Measurements from ENCODE around the gene KIAA0040.

KIAA0040 gene

DNA sequence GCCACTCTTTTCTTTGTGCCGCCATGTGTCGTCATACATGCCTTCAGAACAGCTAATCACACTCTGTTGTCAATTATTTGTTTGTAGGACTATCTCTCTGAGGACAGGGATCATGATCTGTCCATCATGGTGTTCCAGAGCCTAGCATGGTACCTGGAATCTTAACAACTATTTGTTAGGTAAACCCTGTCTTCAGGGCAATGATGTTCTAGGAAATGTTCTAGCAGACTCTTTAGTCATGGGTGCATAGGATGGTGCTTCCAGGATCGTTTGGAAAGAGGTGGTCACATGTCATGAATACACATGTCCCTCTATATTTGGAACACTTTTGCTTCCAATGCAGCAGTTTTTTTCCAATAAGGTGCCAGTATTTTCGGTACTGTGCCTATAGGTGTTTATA lies 18.2 kb upstream of the KIAA0040 start:
- Mint-ChIP-seq H3K27ac (peak overlapping the region; percentile 19), H3K4me3 (no peak overlapping the region), H3K9me3 (peaks cover 6% of the 10 kb centered on the region), H3K36me3 (ENCODE audit: low read depth) (no peaks in the 10 kb centered on the region), H3K4me1 (peaks cover 54% of the 10 kb centered on the region), H3K27me3 (no peaks in the 10 kb centered on the region)
- ATAC-seq (no peak), DNase-seq (no peak)

DNA sequence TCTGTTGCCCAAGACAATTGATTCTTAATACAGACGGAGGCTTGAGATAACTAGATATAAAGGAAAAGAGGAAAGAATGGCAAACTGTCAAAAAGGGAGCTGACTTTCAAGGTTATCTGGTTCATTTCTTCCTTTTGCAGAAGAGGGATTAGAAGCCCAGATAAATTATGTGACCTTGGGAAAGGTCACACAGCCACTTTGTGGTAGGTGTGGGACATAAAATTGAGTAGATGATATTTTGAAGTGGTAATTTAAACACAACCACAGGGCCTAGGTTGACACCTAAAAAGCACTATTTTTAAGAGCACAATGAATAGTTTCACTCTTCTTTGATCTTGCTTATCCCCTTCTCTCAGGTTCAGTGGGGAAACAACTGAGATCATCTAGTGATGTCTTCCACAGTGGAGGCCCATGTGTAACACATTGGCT lies 16.9 kb upstream of the KIAA0040 start:
- peak overlapping the region; percentile 79 for H3K27ac Mint-ChIP-seq
- peaks cover 6% of the 10 kb centered on the region for H3K9me3 Mint-ChIP-seq
- peak; percentile 96 for ATAC-seq
- H3K4me3 Mint-ChIP-seq, result peak overlapping the region; percentile 72
- H3K4me1 Mint-ChIP-seq, result peaks cover 58% of the 10 kb centered on the region
- no peaks in the 10 kb centered on the region for H3K36me3 Mint-ChIP-seq (ENCODE audit: low read depth)
- no peak for DNase-seq
- no peaks in the 10 kb centered on the region for H3K27me3 Mint-ChIP-seq

DNA sequence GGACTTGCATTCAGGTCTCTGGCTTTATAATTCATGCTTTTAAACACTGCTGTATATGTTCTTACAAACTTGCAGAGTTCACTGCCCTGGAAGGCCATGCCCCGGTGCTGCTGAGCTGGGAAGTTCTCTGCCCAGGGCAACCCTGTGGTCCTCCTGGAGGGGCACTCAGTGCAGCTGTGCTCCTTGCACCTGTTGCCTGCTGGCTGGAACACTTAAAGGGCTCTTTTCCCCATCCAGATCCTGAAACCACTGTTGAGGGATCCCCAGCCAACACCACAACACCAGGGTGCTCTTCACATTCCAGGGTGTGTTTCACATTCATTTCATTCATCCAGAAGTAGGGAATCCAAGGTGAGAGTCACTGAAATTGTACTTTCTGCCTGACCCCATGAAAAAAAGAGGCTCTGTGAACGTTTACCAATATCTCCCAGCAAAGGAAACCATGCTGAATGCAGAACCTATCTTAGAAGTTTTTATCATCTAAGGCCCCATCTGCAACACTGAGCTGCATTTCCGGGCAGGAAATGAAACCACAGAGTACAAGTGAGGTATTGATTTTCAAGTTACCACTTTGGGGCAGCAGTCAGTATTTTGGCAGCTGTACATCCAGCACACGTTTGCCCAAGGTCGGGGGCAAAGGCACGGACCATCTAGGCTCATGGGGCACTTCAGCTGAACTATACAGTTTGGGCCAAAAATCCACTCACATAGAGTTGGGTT lies 16.4 kb upstream of the KIAA0040 start:
- H3K36me3 Mint-ChIP-seq (ENCODE audit: low read depth), result no peaks in the 10 kb centered on the region
- ATAC-seq (peak; percentile 69), DNase-seq (peak; percentile 27)
- peaks cover 63% of the 10 kb centered on the region for H3K4me1 Mint-ChIP-seq
- H3K9me3 Mint-ChIP-seq, result peaks cover 6% of the 10 kb centered on the region
- H3K4me3 Mint-ChIP-seq, result peak overlapping the region; percentile 72
- H3K27me3 Mint-ChIP-seq, result no peaks in the 10 kb centered on the region
- peak overlapping the region; percentile 79 for H3K27ac Mint-ChIP-seq

DNA sequence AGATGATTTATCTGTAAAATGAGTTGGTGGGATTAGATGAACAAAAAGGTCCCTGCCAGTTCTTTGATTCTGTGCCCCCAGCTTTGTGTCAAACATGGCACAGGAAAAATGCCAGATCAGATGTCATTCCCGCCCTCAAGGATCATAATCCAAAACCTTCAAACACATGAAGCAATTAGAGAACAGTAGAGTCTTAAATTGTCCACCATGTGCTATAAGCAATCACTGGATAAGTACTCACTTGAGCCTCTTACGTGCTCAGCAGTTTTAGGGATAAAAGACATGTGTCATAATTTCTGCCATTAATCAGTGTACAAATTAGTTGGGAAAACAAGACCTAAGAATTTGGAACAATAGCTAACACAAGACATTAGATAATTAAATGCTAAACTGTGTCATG lies 15.4 kb upstream of the KIAA0040 start:
- H3K36me3 Mint-ChIP-seq (ENCODE audit: low read depth), result no peaks in the 10 kb centered on the region
- H3K4me1 Mint-ChIP-seq, result peaks cover 62% of the 10 kb centered on the region

DNA sequence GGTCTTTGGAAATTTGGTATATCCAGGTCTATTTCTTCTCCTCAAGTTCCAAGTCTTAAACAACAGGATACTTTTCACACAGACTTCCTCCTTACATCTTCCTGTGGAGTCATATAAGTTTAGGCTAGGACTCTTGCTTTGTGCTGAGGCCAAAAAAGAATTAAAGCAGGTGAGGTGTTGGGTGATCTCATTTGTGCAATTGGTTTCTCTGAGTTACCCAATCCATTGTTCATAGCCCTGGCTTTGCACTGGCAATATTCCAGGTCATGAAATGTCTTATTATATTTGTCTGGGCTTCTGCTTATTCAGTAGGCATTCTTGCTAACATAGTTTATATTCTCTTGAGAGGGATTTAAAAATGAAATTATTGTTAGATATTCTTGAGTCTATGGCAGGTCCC lies 14.1 kb upstream of the KIAA0040 start:
- H3K9me3 Mint-ChIP-seq, result no peaks in the 10 kb centered on the region
- ATAC-seq (no peak), DNase-seq (no peak)
- H3K4me3 Mint-ChIP-seq, result no peak overlapping the region
- no peaks in the 10 kb centered on the region for H3K27me3 Mint-ChIP-seq
- H3K27ac Mint-ChIP-seq, result no peak overlapping the region
- H3K36me3 Mint-ChIP-seq (ENCODE audit: low read depth), result no peaks in the 10 kb centered on the region
- peaks cover 54% of the 10 kb centered on the region for H3K4me1 Mint-ChIP-seq

More for the DNA sequence above, 15.4 kb upstream of the KIAA0040 start:
- no peak for DNase-seq
- no peak for ATAC-seq
- Mint-ChIP-seq H3K27me3 (no peaks in the 10 kb centered on the region), H3K4me3 (no peak overlapping the region), H3K27ac (no peak overlapping the region), H3K9me3 (no peaks in the 10 kb centered on the region)

DNA sequence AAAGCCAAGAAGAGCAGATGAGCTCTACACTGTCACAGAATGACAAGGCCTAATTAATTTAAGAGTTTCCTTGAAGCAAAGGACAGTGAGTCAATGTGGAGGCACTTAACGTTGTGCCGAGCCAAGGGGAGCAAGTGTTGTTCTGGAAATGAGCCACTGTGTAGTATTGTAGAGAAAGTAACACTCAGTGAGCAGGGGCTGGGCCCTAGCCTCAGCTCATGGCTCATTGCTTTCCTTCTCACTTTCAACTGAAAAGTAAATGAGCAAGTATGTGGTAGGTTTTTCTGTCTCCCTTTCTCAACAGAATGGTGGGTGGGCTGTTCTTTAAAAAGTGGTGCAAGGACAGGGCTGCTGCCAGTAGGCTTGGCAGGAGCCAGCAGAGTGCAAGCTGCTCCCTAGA lies 11.8 kb upstream of the KIAA0040 start:
- Mint-ChIP-seq H3K9me3 (no peaks in the 10 kb centered on the region), H3K27me3 (no peaks in the 10 kb centered on the region), H3K4me3 (no peak overlapping the region), H3K4me1 (peaks cover 31% of the 10 kb centered on the region), H3K27ac (no peak overlapping the region), H3K36me3 (ENCODE audit: low read depth) (no peaks in the 10 kb centered on the region)
- DNase-seq, result no peak
- peak; percentile 78 for ATAC-seq

DNA sequence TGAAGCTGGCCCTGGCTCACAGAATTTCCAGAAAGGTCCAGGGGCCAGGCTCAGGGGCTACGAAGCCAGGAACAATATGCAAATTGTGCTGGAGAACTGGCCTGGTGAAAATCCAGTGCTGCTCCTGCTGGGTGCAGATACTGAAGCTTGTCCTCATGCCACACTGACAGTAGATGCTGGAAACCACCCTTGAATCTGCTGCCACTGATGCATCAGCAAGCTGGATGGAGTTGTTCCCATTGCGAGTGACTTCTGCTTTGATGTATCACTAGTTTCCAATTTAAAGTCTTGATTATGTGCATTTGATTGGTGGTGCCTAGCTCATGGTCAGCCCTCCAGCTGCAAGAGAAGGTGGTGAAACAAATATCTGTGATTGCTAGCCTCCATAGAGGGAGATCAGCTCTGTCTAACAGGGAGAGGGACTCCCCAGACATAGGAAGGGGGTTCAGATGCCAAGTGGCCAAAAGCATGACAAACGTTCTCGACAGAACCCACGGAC lies 11.0 kb upstream of the KIAA0040 start:
- Mint-ChIP-seq H3K4me1 (peaks cover 24% of the 10 kb centered on the region), H3K4me3 (no peak overlapping the region), H3K27ac (no peak overlapping the region), H3K36me3 (ENCODE audit: low read depth) (no peaks in the 10 kb centered on the region), H3K9me3 (no peaks in the 10 kb centered on the region), H3K27me3 (no peaks in the 10 kb centered on the region)
- ATAC-seq (no peak), DNase-seq (no peak)

DNA sequence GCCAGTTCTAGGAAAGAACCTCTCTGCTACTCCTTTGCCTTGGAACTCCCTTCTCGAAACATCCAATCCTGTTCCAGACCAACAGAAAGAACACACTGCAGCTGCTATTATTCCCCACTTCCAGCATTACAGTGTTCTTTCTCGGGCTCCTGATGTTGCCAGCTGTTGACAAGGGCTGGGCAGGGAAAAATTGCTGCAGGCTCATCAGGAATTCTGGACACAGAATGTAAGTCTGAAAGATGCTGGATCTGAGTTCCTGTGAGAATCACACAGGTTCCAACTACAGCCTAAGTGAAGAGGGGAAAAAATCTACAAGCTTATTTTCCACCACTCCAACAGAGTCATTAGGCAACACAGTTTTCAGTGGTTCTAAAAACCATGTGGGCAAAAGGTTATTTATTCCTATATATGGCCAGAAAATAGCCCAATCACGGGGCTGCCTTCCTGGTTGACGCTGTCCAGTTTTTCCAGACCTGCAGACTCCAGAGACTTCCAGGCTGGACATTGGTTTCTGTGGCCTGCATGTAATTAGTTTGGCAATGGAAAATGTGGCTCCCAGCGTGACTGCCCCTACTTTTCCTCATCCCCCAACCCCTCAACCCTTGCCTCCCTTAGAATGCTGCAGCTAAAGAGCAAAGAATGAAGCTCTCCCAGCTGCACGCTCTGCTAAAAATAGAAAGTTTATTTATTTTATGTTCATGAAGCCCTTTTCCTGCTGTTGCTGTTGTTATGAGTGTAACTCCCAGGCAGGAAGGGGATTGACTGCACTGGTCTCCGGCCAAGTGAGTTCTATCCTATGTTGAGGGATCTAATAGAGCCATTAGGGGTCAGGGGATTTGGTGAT lies 8.3 kb upstream of the KIAA0040 start:
- Mint-ChIP-seq H3K9me3 (no peaks in the 10 kb centered on the region), H3K4me1 (peaks cover 23% of the 10 kb centered on the region), H3K27me3 (no peaks in the 10 kb centered on the region), H3K27ac (no peak overlapping the region), H3K36me3 (ENCODE audit: low read depth) (no peaks in the 10 kb centered on the region), H3K4me3 (no peak overlapping the region)
- ATAC-seq (no peak), DNase-seq (no peak)

DNA sequence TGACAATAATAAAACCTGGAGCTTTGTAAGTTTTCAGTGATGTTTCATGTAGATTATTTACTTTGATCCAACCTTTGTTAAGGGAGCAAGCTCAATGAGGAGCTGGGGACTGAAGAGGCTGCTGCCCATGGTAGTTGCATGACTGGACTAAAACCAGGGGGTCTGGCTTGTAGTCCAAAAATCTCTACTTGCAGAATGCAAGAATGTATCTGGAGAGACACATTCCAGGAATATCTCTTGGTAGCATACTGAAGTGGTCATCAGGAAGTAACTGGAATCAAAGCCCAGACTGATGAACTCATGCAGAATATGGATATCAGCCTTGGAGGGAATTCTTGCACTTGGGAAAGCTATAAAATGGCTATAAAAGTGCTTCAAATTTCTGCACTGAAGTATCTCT lies 5.8 kb upstream of the KIAA0040 start:
- no peaks in the 10 kb centered on the region for H3K27me3 Mint-ChIP-seq
- H3K27ac Mint-ChIP-seq, result no peak overlapping the region
- ATAC-seq (no peak), DNase-seq (no peak)
- H3K4me1 Mint-ChIP-seq, result peaks cover 22% of the 10 kb centered on the region
- no peak overlapping the region for H3K4me3 Mint-ChIP-seq
- no peaks in the 10 kb centered on the region for H3K9me3 Mint-ChIP-seq
- H3K36me3 Mint-ChIP-seq (ENCODE audit: low read depth), result no peaks in the 10 kb centered on the region

DNA sequence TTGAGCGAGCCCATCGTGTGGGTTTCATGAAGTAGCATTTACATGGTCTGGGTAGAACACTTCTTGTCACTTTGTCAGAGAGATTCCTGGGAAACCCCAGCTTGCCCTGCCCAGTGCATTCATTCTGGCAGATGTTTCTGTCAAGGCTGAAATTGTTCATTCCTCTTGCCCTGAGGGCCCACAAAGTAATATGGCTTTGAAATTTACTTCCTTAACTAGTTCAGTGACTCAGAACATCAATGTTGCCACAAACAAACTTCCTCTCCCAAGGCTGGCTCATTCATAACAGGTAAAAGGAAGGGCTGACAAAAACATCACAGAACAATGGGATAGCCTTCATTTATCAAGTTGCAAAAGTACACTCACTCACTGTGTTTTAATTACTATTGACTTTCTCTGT lies 5.0 kb upstream of the KIAA0040 start:
- H3K9me3 Mint-ChIP-seq, result no peaks in the 10 kb centered on the region
- no peaks in the 10 kb centered on the region for H3K36me3 Mint-ChIP-seq (ENCODE audit: low read depth)
- H3K4me3 Mint-ChIP-seq, result no peak overlapping the region
- no peaks in the 10 kb centered on the region for H3K27me3 Mint-ChIP-seq
- DNase-seq, result no peak
- no peak for ATAC-seq
- no peak overlapping the region for H3K27ac Mint-ChIP-seq
- H3K4me1 Mint-ChIP-seq, result peaks cover 26% of the 10 kb centered on the region

DNA sequence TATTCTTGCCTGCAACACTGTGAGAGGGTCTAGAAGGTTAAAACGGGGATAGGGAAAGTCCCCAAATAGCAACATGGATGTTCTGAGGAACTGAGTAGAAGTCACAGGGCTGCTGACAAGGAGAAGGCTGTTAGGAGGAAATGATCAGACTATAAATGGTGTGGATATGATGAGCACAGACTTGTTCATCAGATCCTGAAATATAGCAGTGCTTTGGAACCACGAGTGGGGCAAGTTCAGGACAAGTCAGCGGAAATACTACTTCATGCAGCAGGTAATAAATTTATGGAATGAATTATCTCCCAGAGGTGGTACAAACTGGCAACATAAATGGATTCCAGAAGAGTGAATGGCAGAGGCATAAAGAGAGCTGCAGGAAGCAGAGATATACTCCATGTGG lies 3.2 kb upstream of the KIAA0040 start:
- no peak for ATAC-seq
- no peak for DNase-seq
- Mint-ChIP-seq H3K27me3 (no peaks in the 10 kb centered on the region), H3K4me1 (peaks cover 35% of the 10 kb centered on the region), H3K27ac (no peak overlapping the region), H3K36me3 (ENCODE audit: low read depth) (peaks cover under 1% of the 10 kb centered on the region), H3K4me3 (no peak overlapping the region), H3K9me3 (no peaks in the 10 kb centered on the region)

DNA sequence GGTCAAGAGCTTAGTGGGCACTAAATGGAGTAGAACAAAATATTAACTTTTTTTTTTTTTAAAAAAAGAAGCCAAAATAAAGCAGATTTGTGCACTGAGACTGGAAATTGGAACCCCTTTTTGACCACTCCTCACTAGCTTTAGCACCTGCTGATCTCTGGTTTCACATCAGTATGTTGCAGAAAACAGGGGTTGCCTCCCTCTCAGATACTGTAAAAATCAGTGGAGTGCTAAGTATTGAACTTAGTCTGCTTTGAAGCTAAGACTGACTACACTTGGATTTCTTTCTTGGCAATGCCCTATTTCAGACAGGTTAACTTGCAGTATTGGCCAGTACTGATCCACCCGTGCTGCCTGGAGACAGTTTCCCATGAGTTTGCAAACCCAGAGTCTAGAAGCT lies 2.7 kb upstream of the KIAA0040 start:
- Mint-ChIP-seq H3K4me1 (peaks cover 40% of the 10 kb centered on the region), H3K36me3 (ENCODE audit: low read depth) (peaks cover 5% of the 10 kb centered on the region), H3K9me3 (no peaks in the 10 kb centered on the region), H3K27ac (no peak overlapping the region), H3K4me3 (no peak overlapping the region), H3K27me3 (no peaks in the 10 kb centered on the region)
- DNase-seq, result no peak
- ATAC-seq, result no peak

DNA sequence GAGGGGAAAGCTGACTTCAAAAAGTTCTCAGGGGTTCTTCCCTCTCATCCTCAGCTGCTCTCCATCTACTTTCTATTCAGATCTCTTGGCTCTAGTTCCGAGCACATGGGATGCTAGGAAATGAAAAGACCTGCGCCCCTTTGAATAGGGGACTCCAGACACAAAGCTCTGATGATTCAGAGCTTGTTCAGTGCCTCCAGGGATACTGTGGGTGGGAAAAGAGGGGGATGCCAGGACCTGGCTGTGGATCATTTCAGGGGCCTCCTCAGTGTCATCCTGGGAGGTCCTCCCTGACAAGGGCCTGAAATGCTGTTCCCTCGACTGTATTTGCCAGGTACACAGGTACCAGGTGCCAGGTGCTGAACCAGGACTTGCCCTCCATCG lies 943 bp upstream of the KIAA0040 start:
- Mint-ChIP-seq H3K36me3 (ENCODE audit: low read depth) (peaks cover 6% of the 10 kb centered on the region), H3K27ac (no peak overlapping the region), H3K9me3 (no peaks in the 10 kb centered on the region), H3K4me1 (peaks cover 58% of the 10 kb centered on the region), H3K27me3 (no peaks in the 10 kb centered on the region), H3K4me3 (peak overlapping the region; percentile 97)
- DNase-seq (no peak), ATAC-seq (no peak)

DNA sequence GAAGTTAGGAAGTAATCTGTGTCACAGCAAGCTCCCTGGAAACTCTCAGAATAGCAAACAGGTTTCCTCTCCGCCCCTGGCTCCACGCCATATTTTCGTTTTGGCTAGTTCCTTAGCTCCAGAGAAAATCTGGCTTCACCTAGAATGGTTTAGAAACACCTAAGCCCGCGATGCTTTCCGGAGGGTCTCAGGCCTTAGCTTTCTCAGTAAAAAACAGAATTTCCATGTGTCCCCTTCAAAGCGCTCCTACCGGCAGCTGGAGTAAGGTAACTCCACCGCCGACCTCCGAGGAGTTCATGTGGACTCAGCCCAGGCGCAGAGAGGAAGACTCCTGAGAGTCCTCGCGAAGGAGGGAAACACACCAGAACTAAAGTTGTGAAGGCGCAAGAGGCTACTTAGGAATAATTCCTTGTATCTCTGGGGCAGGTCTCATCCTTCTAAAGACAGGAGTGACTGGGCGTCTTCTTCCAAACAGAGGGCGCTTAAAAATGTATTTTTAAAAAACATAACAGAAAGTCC lies 406 bp downstream of the KIAA0040 start:
- H3K36me3 Mint-ChIP-seq (ENCODE audit: low read depth), result peaks cover 17% of the 10 kb centered on the region
- peak; percentile 50 for DNase-seq
- H3K4me1 Mint-ChIP-seq, result peaks cover 64% of the 10 kb centered on the region
- H3K9me3 Mint-ChIP-seq, result no peaks in the 10 kb centered on the region
- peak overlapping the region; percentile 97 for H3K4me3 Mint-ChIP-seq
- peak overlapping the region; percentile 63 for H3K27ac Mint-ChIP-seq
- peak; percentile 33 for ATAC-seq
- no peaks in the 10 kb centered on the region for H3K27me3 Mint-ChIP-seq

DNA sequence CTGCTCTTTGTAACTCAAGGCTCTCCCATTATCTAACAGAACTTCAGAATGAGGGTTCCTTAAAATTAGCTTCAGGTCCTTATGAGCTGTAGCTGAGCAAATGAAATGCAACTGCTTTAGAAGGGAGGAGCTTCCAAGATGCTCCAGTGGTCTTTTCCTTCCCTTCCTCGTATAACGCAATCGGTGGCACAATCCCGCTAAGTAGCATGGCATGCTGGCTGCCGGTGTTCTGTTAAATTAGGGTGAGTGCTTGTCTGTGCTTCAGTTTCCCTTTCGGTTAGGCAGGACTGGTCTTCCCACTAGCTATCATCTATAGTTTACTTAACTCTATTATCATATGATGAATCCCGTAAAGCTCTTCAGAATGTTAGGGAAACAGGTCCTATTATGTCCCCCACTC lies 917 bp downstream of the KIAA0040 start:
- peak overlapping the region; percentile 97 for H3K4me3 Mint-ChIP-seq
- peaks cover 66% of the 10 kb centered on the region for H3K4me1 Mint-ChIP-seq
- H3K36me3 Mint-ChIP-seq (ENCODE audit: low read depth), result peaks cover 20% of the 10 kb centered on the region
- no peaks in the 10 kb centered on the region for H3K27me3 Mint-ChIP-seq
- ATAC-seq (no peak), DNase-seq (no peak)
- H3K9me3 Mint-ChIP-seq, result no peaks in the 10 kb centered on the region
- H3K27ac Mint-ChIP-seq, result peak overlapping the region; percentile 63

Data from activated naive CD8-positive, alpha-beta T cell treated with anti-CD3 and anti-CD28 coated beads, Interleukin-2, amount 50 U/mL, for 24 hours (primary cell).